PC-9 (cell line): ENCODE results near the gene PTTG1IP2. TPM values are rescaled to one million over a fixed set of nuclear protein-coding genes. Genes with fewer than 3 reads are reported as not detected.

ENCODE experiments used
- BruUV-seq: library from RNA; stranded (reverse); fragments of 400-500 nt; replicated peaks from 2 replicates; lab custom pipeline; 2021; lab: Mats Ljungman, UMichigan
- CTCF ChIA-PET: fragments of 300-600 bp; sonication (Branson Sonifier 250); formaldehyde crosslinking; loops from one replicate; lab custom pipeline; 2022; ENCODE audit warnings: antibody characterized with exemption; lab: Charles Lee
- POLR2A ChIA-PET: fragments of 300-600 bp; sonication (Branson Sonifier 250); formaldehyde crosslinking; loops from one replicate; lab custom pipeline; 2022; ENCODE audit warnings: antibody characterized with exemption; ENCODE audit not compliant: unreplicated experiment; lab: Charles Lee
- DNase-seq, 2 experiments: peaks; one replicate each; pipeline versions ENCODE4 v3.0.0 to v3.0.0-alpha.2; 2015 to 2022; ENCODE audit warnings: mixed read lengths in 1 of 2
- H2AFZ ChIP-seq: fragments of 200-600 bp; sonication (generic); 2 replicates; pipeline ENCODE4 v1.8.1; 2017; ENCODE audit warnings: antibody characterized with exemption
- H3F3A ChIP-seq: fragments of 200-600 bp; sonication (generic); 2 replicates; pipeline ENCODE4 v1.8.1; 2017; ENCODE audit warnings: antibody characterized with exemption, mild to moderate bottlenecking, low read depth; ENCODE audit not compliant: insufficient read depth
- H3K27ac ChIP-seq: fragments of 200-600 bp; sonication (generic); 2 replicates; pipeline ENCODE4 v1.6.1; 2016; ENCODE audit warnings: mixed run types
- H3K27me3 ChIP-seq: fragments of 200-600 bp; sonication (generic); 2 replicates; pipeline ENCODE4 v1.6.1; 2016; ENCODE audit warnings: low read depth, mixed run types; ENCODE audit not compliant: insufficient read depth
- H3K36me3 ChIP-seq: fragments of 200-600 bp; sonication (generic); 2 replicates; pipeline ENCODE4 v1.6.1; 2016; ENCODE audit warnings: low read depth, mixed run types
- H3K4me1 ChIP-seq: fragments of 200-600 bp; sonication (generic); replicated peaks from 2 replicates; pipeline ENCODE4 v1.6.1; 2016; ENCODE audit warnings: mixed run types; ENCODE audit not compliant: insufficient read depth
- H3K4me2 ChIP-seq: fragments of 200-600 bp; sonication (generic); 2 replicates; pipeline ENCODE4 v1.6.1; 2017; ENCODE audit warnings: mixed run types
- H3K4me3 ChIP-seq: fragments of 200-600 bp; sonication (generic); 2 replicates; pipeline ENCODE4 v1.6.1; 2016; ENCODE audit warnings: mixed run types
- H3K79me2 ChIP-seq: fragments of 200-600 bp; sonication (generic); 2 replicates; pipeline ENCODE4 v1.6.1; 2017; ENCODE audit warnings: low read depth, mixed run types
- H3K9me2 ChIP-seq: fragments of 200-600 bp; sonication (generic); 2 replicates; pipeline ENCODE4 v1.8.1; 2017; ENCODE audit warnings: mild to moderate bottlenecking; ENCODE audit not compliant: insufficient read depth
- H3K9me3 ChIP-seq: fragments of 200-600 bp; sonication (generic); 2 replicates; pipeline ENCODE4 v1.8.1; 2016; ENCODE audit warnings: low read depth; ENCODE audit not compliant: insufficient read depth
- H4K20me1 ChIP-seq: fragments of 200-600 bp; sonication (generic); 2 replicates; pipeline ENCODE4 v1.8.1; 2017; ENCODE audit not compliant: insufficient read depth
- CTCF ChIP-seq: fragments of 200-600 bp; sonication (generic); conservative IDR thresholded peaks from 2 replicates; pipeline ENCODE4 v1.6.1; 2017; ENCODE audit warnings: mixed run types, antibody characterized with exemption, mild to moderate bottlenecking, moderate library complexity
- EZH2 ChIP-seq: fragments of 200-600 bp; sonication (generic); IDR thresholded peaks from 2 replicates; pipeline ENCODE4 v1.8.0; 2017; ENCODE audit warnings: antibody characterized with exemption, low read depth
- intact Hi-C: fragments of 100-400 bp; cut with micrococcal nuclease; formaldehyde crosslinking; loops from one replicate; pipeline ENCODE4 v1.10.0; 2022; ENCODE audit not compliant: unreplicated experiment
- total RNA-seq: library from RNA; stranded (reverse); gene quantifications from 2 replicates; pipeline ENCODE4 v1.2.3, GENCODE V29; 2021

PTTG1IP2 gene
- total RNA-seq, 1 experiment from 2014 or later = not detected

- no peaks in the 10 kb centered on the region for H3F3A ChIP-seq
- H3K4me1 ChIP-seq = no peaks in the 10 kb centered on the region
- ChIA-PET POLR2A (no interaction called here), CTCF (no interaction called here)
- no peaks in the 10 kb centered on the region for H3K9me3 ChIP-seq
- H3K9me2 ChIP-seq = no peaks in the 10 kb centered on the region; the same call in 1 of the 2 replicates
- no peaks in the 10 kb centered on the region for H3K36me3 ChIP-seq
- no peak overlapping the region for H3K4me2 ChIP-seq
- no peak for TF ChIP-seq CTCF
- no peak for TF ChIP-seq EZH2
- intact Hi-C loops = no loop called here
- no peak overlapping the region for H3K27ac ChIP-seq
- no peaks in the 10 kb centered on the region for H3K79me2 ChIP-seq
- H3K4me3 ChIP-seq = no peak overlapping the region
- H4K20me1 ChIP-seq = no peaks in the 10 kb centered on the region
- no peak overlapping the region for H2AFZ ChIP-seq
- H3K27me3 ChIP-seq = no peaks in the 10 kb centered on the region
- no peak for DNase-seq
- BruUV-seq = no TSS peak
Measured at GRCh38 chr7:90536449-90536848, 67.0 kb downstream of the PTTG1IP2 start.

- POLR2A ChIA-PET = no interaction called here
- Histone ChIP-seq H3K4me1 (no peaks in the 10 kb centered on the region), H3F3A (no peaks in the 10 kb centered on the region), H4K20me1 (no peaks in the 10 kb centered on the region), H3K4me2 (no peak overlapping the region), H3K36me3 (no peaks in the 10 kb centered on the region), H3K27me3 (no peaks in the 10 kb centered on the region), H2AFZ (no peak overlapping the region), H3K27ac (no peak overlapping the region), H3K4me3 (no peak overlapping the region), H3K9me3 (no peaks in the 10 kb centered on the region), H3K9me2 (no peaks in the 10 kb centered on the region; the same call in 1 of the 2 replicates), H3K79me2 (no peaks in the 10 kb centered on the region)
- intact Hi-C loops = no loop called here
- no peak for DNase-seq
- no TSS peak for BruUV-seq
- TF ChIP-seq EZH2 (no peak), CTCF (no peak)
- CTCF ChIA-PET = no interaction called here
Measured at GRCh38 chr7:90538405-90538804, 69.0 kb downstream of the PTTG1IP2 start.

GRCh38 chr7:90540406-90540805 lies 71.0 kb downstream of the PTTG1IP2 start:
- Histone ChIP-seq H2AFZ (no peak overlapping the region), H3K4me1 (no peaks in the 10 kb centered on the region), H3K4me3 (no peak overlapping the region), H3F3A (no peaks in the 10 kb centered on the region), H4K20me1 (no peaks in the 10 kb centered on the region), H3K27ac (no peak overlapping the region), H3K36me3 (no peaks in the 10 kb centered on the region), H3K79me2 (no peaks in the 10 kb centered on the region), H3K9me3 (no peaks in the 10 kb centered on the region), H3K27me3 (no peaks in the 10 kb centered on the region), H3K9me2 (no peaks in the 10 kb centered on the region; the same call in 1 of the 2 replicates), H3K4me2 (no peak overlapping the region)
- TF ChIP-seq CTCF (no peak), EZH2 (no peak)
- ChIA-PET CTCF (no interaction called here), POLR2A (no interaction called here)
- BruUV-seq = no TSS peak
- intact Hi-C loops = no loop called here
- no peak for DNase-seq
